Mesendoderm (in vitro differentiated cells): ENCODE results near the gene GPNMB.

Source experiments
- DNase-seq: peaks from one replicate; pipeline ENCODE4 v3.0.0; 2013
- H2AK5ac ChIP-seq: 2 replicates; pipeline ENCODE4 v1.6.1; 2013; ENCODE audit warnings: low read length, inconsistent platforms
- H2BK120ac ChIP-seq: 2 replicates; pipeline ENCODE4 v1.6.1; 2013; ENCODE audit warnings: low read depth, mild to moderate bottlenecking, low read length, moderate library complexity, mixed read lengths
- H2BK15ac ChIP-seq: replicated peaks from 2 replicates; pipeline ENCODE4 v1.6.1; 2013; ENCODE audit warnings: low read depth, mild to moderate bottlenecking, moderate library complexity
- H2BK5ac ChIP-seq: 2 replicates; pipeline ENCODE4 v1.6.1; 2013; ENCODE audit warnings: low read length, inconsistent platforms
- H3K18ac ChIP-seq: 2 replicates; pipeline ENCODE4 v1.6.1; 2013; ENCODE audit warnings: mild to moderate bottlenecking, low read length, mixed read lengths
- H3K23ac ChIP-seq: one replicate; pipeline ENCODE4 v1.6.1; 2013; ENCODE audit warnings: low read length
- H3K27ac ChIP-seq: 2 replicates; pipeline ENCODE4 v1.5.1; 2013; ENCODE audit warnings: low read depth, mild to moderate bottlenecking, inconsistent platforms, low read length, moderate library complexity
- H3K27me3 ChIP-seq: 2 replicates; pipeline ENCODE4 v1.6.1; 2013; ENCODE audit warnings: low read length, control low read depth, mild to moderate bottlenecking, inconsistent platforms; ENCODE audit not compliant: insufficient read depth, poor library complexity
- H3K36me3 ChIP-seq: 2 replicates; pipeline ENCODE4 v1.6.1; 2013; ENCODE audit warnings: low read length, inconsistent platforms; ENCODE audit not compliant: control insufficient read depth, insufficient read depth
- H3K4ac ChIP-seq: one replicate; pipeline ENCODE4 v1.6.1; 2013; ENCODE audit warnings: low read depth, mild to moderate bottlenecking, low read length, moderate library complexity
- H3K4me1 ChIP-seq: 2 replicates; pipeline ENCODE4 v1.6.1; 2013; ENCODE audit warnings: low read depth, low read length, inconsistent platforms; ENCODE audit not compliant: control insufficient read depth
- H3K4me2 ChIP-seq: 2 replicates; pipeline ENCODE4 v1.6.1; 2013; ENCODE audit warnings: low read length
- H3K4me3 ChIP-seq: 2 replicates; pipeline ENCODE4 v1.5.1; 2013; ENCODE audit warnings: mild to moderate bottlenecking, low read length
- H3K56ac ChIP-seq: one replicate; pipeline ENCODE4 v1.6.1; 2013; ENCODE audit warnings: low read length
- H3K79me1 ChIP-seq: 2 replicates; pipeline ENCODE4 v1.6.1; 2013; ENCODE audit warnings: low read length, inconsistent platforms
- H3K79me2 ChIP-seq: 2 replicates; pipeline ENCODE4 v1.6.1; 2013; ENCODE audit warnings: mild to moderate bottlenecking, low read length; ENCODE audit not compliant: control insufficient read depth, insufficient read depth
- H3K9ac ChIP-seq: 2 replicates; pipeline ENCODE4 v1.6.1; 2013; ENCODE audit warnings: low read length, inconsistent platforms
- H4K5ac ChIP-seq: one replicate; pipeline ENCODE4 v1.6.1; 2013; ENCODE audit warnings: low read length
- H4K8ac ChIP-seq: one replicate; pipeline ENCODE4 v1.6.1; 2013; ENCODE audit warnings: low read depth, mild to moderate bottlenecking, control low read depth, low read length, moderate library complexity
- WGBS: extraction: QIAGEN DNeasy Blood & Tissue Kit; methylation state at CpG from one replicate; pipeline ENCODE4 v1.1.7; 2013; ENCODE audit warnings: low lambda C conversion rate, missing lambda C conversion rate; ENCODE audit not compliant: insufficient coverage; ENCODE audit errors: extremely low coverage; 5-methylcytosine and 5-hydroxymethylcytosine counted together

GPNMB gene

GRCh38 chr7:23279819-23280525 is 33.4 kb downstream of the GPNMB start:
- no peaks in the 10 kb centered on the region for H3K79me1 ChIP-seq
- H3K18ac ChIP-seq, result no peak overlapping the region
- no peak overlapping the region for H2AK5ac ChIP-seq
- no peak overlapping the region for H3K23ac ChIP-seq
- DNase-seq, result no peak
- no peaks in the 10 kb centered on the region for H3K36me3 ChIP-seq
- H2BK15ac ChIP-seq, result no peak overlapping the region
- H3K4me1 ChIP-seq, result no peaks in the 10 kb centered on the region
- no peaks in the 10 kb centered on the region for H3K79me2 ChIP-seq
- H3K56ac ChIP-seq, result no peak overlapping the region
- no peak overlapping the region for H3K4ac ChIP-seq
- H3K4me3 ChIP-seq, result no peak overlapping the region
- no peaks in the 10 kb centered on the region for H3K27me3 ChIP-seq
- no peak overlapping the region for H4K8ac ChIP-seq
- no peak overlapping the region for H3K4me2 ChIP-seq
- H2BK5ac ChIP-seq, result no peak overlapping the region
- no peak overlapping the region for H3K27ac ChIP-seq
- H3K9ac ChIP-seq, result no peak overlapping the region
- H4K5ac ChIP-seq, result no peak overlapping the region
- H2BK120ac ChIP-seq, result no peak overlapping the region
- no CpG with 5 or more reads among the region's 2 CpGs for WGBS

GRCh38 chr7:23283086-23283485 is 36.5 kb downstream of the GPNMB start:
- Histone ChIP-seq H3K23ac (no peak overlapping the region), H3K9ac (no peak overlapping the region), H3K4ac (no peak overlapping the region), H3K79me1 (no peaks in the 10 kb centered on the region), H2AK5ac (no peak overlapping the region), H4K8ac (no peak overlapping the region), H3K4me3 (no peak overlapping the region), H3K4me1 (no peaks in the 10 kb centered on the region), H3K27ac (no peak overlapping the region), H3K4me2 (no peak overlapping the region), H3K27me3 (no peaks in the 10 kb centered on the region), H2BK15ac (no peak overlapping the region), H3K56ac (no peak overlapping the region), H4K5ac (no peak overlapping the region), H3K18ac (no peak overlapping the region), H3K36me3 (no peaks in the 10 kb centered on the region), H3K79me2 (no peaks in the 10 kb centered on the region), H2BK120ac (no peak overlapping the region), H2BK5ac (no peak overlapping the region)
- no peak for DNase-seq
- no CpG with 5 or more reads among the region's 4 CpGs for WGBS

GRCh38 chr7:23284871-23285270 is 38.3 kb downstream of the GPNMB start:
- H4K5ac ChIP-seq, result no peak overlapping the region
- H2BK120ac ChIP-seq, result no peak overlapping the region
- H3K79me1 ChIP-seq, result no peaks in the 10 kb centered on the region
- H2BK5ac ChIP-seq, result no peak overlapping the region
- no peak overlapping the region for H3K4ac ChIP-seq
- no peak overlapping the region for H3K9ac ChIP-seq
- no peak overlapping the region for H4K8ac ChIP-seq
- no peaks in the 10 kb centered on the region for H3K79me2 ChIP-seq
- no peaks in the 10 kb centered on the region for H3K4me1 ChIP-seq
- no peak overlapping the region for H3K27ac ChIP-seq
- no CpG with 5 or more reads among the region's 2 CpGs for WGBS
- no peak overlapping the region for H2AK5ac ChIP-seq
- no peak overlapping the region for H2BK15ac ChIP-seq
- no peak overlapping the region for H3K18ac ChIP-seq
- DNase-seq, result no peak
- H3K36me3 ChIP-seq, result no peaks in the 10 kb centered on the region
- H3K23ac ChIP-seq, result no peak overlapping the region
- H3K27me3 ChIP-seq, result no peaks in the 10 kb centered on the region
- no peak overlapping the region for H3K56ac ChIP-seq
- no peak overlapping the region for H3K4me3 ChIP-seq
- H3K4me2 ChIP-seq, result no peak overlapping the region

- H3K23ac ChIP-seq, result no peak overlapping the region
- H2BK15ac ChIP-seq, result no peak overlapping the region
- no peak overlapping the region for H2BK5ac ChIP-seq
- DNase-seq, result peak; percentile 23
- H3K27ac ChIP-seq, result no peak overlapping the region
- H4K5ac ChIP-seq, result no peak overlapping the region
- 84% methylated on average over 2 of the region's 18 CpGs for WGBS
- no peaks in the 10 kb centered on the region for H3K79me1 ChIP-seq
- H3K18ac ChIP-seq, result no peak overlapping the region
- H3K4me3 ChIP-seq, result no peak overlapping the region
- no peak overlapping the region for H3K4ac ChIP-seq
- no peak overlapping the region for H2BK120ac ChIP-seq
- no peaks in the 10 kb centered on the region for H3K27me3 ChIP-seq
- no peak overlapping the region for H3K56ac ChIP-seq
- H3K9ac ChIP-seq, result no peak overlapping the region
- H4K8ac ChIP-seq, result no peak overlapping the region
- no peaks in the 10 kb centered on the region for H3K4me1 ChIP-seq
- H3K79me2 ChIP-seq, result no peaks in the 10 kb centered on the region
- H2AK5ac ChIP-seq, result no peak overlapping the region
- no peaks in the 10 kb centered on the region for H3K36me3 ChIP-seq
- no peak overlapping the region for H3K4me2 ChIP-seq
Observed at GRCh38 chr7:23285657-23286646, 39.4 kb downstream of the GPNMB start.

GRCh38 chr7:23287612-23288011 is 41.0 kb downstream of the GPNMB start:
- no peaks in the 10 kb centered on the region for H3K27me3 ChIP-seq
- no peaks in the 10 kb centered on the region for H3K4me1 ChIP-seq

More at GRCh38 chr7:23287612-23288011, 41.0 kb downstream of the GPNMB start:
- no peaks in the 10 kb centered on the region for H3K36me3 ChIP-seq
- H3K4ac ChIP-seq, result no peak overlapping the region
- H2AK5ac ChIP-seq, result no peak overlapping the region
- no peak overlapping the region for H4K8ac ChIP-seq
- H2BK5ac ChIP-seq, result no peak overlapping the region
- DNase-seq, result no peak
- no peak overlapping the region for H2BK15ac ChIP-seq
- H4K5ac ChIP-seq, result no peak overlapping the region
- H3K23ac ChIP-seq, result no peak overlapping the region
- WGBS, result no CpG with 5 or more reads among the region's 5 CpGs
- no peak overlapping the region for H2BK120ac ChIP-seq
- H3K56ac ChIP-seq, result no peak overlapping the region
- no peak overlapping the region for H3K4me2 ChIP-seq
- H3K79me1 ChIP-seq, result no peaks in the 10 kb centered on the region
- H3K18ac ChIP-seq, result no peak overlapping the region
- no peak overlapping the region for H3K4me3 ChIP-seq
- no peaks in the 10 kb centered on the region for H3K79me2 ChIP-seq
- H3K9ac ChIP-seq, result no peak overlapping the region
- H3K27ac ChIP-seq, result no peak overlapping the region
